ENCODE data around the gene PLXNA4. TPM values are rescaled to one million over a fixed set of nuclear protein-coding genes. Genes with fewer than 3 reads are reported as not detected.
A peak's percentile ranks its signal among the peaks of the same experiment; 100 is the strongest.

The PLXNA4 gene
- total RNA-seq, 1 donor from 2014 or later = 13.6 TPM

- no peak for DNase-seq (ENCODE audit: extremely low spot score, unreplicated experiment)
- peaks cover 24% of the 10 kb centered on the region for H3K27me3 Mint-ChIP-seq
- peak overlapping the region; percentile 24 for H3K4me3 Mint-ChIP-seq
- no peak for TF ChIP-seq CTCF (conservative IDR thresholded peaks at IDR 0.05)
- peaks cover 27% of the 10 kb centered on the region for H3K4me1 Mint-ChIP-seq (ENCODE audit: unreplicated experiment)
- H3K36me3 Mint-ChIP-seq = no peaks in the 10 kb centered on the region
- no peaks in the 10 kb centered on the region for H3K9me3 Mint-ChIP-seq
- peak overlapping the region; percentile 13 for H3K27ac Mint-ChIP-seq
Measured at GRCh38 chr7:132161976-132162375, 414.3 kb downstream of the PLXNA4 start.

GRCh38 chr7:132161533-132161915 is 414.7 kb downstream of the PLXNA4 start:
- H3K4me3 Mint-ChIP-seq = no peak overlapping the region
- H3K27ac Mint-ChIP-seq = no peak overlapping the region
- H3K27me3 Mint-ChIP-seq = peaks cover 24% of the 10 kb centered on the region
- no peaks in the 10 kb centered on the region for H3K9me3 Mint-ChIP-seq
- H3K36me3 Mint-ChIP-seq = no peaks in the 10 kb centered on the region
- TF ChIP-seq CTCF (conservative IDR thresholded peaks at IDR 0.05) = no peak
- peaks cover 27% of the 10 kb centered on the region for H3K4me1 Mint-ChIP-seq (ENCODE audit: unreplicated experiment)
- DNase-seq (ENCODE audit: extremely low spot score, unreplicated experiment) = no peak

- TF ChIP-seq CTCF (conservative IDR thresholded peaks at IDR 0.05) = no peak
- peaks cover 28% of the 10 kb centered on the region for H3K27me3 Mint-ChIP-seq
- DNase-seq (ENCODE audit: extremely low spot score, unreplicated experiment) = no peak
- H3K27ac Mint-ChIP-seq = no peak overlapping the region
- peaks cover 27% of the 10 kb centered on the region for H3K4me1 Mint-ChIP-seq (ENCODE audit: unreplicated experiment)
- no peaks in the 10 kb centered on the region for H3K9me3 Mint-ChIP-seq
- H3K4me3 Mint-ChIP-seq = peak overlapping the region; percentile 24
- no peaks in the 10 kb centered on the region for H3K36me3 Mint-ChIP-seq
Measured at GRCh38 chr7:132160611-132161532, 415.4 kb downstream of the PLXNA4 start.

- DNase-seq (ENCODE audit: extremely low spot score, unreplicated experiment) = no peak
- Mint-ChIP-seq H3K9me3 (no peaks in the 10 kb centered on the region), H3K4me3 (no peak overlapping the region), H3K36me3 (no peaks in the 10 kb centered on the region), H3K4me1 (ENCODE audit: unreplicated experiment) (peaks cover 21% of the 10 kb centered on the region), H3K27ac (no peak overlapping the region), H3K27me3 (peaks cover 31% of the 10 kb centered on the region)
- TF ChIP-seq CTCF (conservative IDR thresholded peaks at IDR 0.05) = no peak
Measured at GRCh38 chr7:132158841-132159240, 417.4 kb downstream of the PLXNA4 start.

- no peak overlapping the region for H3K4me3 Mint-ChIP-seq
Measured at GRCh38 chr7:132158166-132158565, 418.1 kb downstream of the PLXNA4 start.

More at GRCh38 chr7:132158166-132158565, 418.1 kb downstream of the PLXNA4 start:
- no peaks in the 10 kb centered on the region for H3K9me3 Mint-ChIP-seq
- no peak for TF ChIP-seq CTCF (conservative IDR thresholded peaks at IDR 0.05)
- no peak overlapping the region for H3K27ac Mint-ChIP-seq
- no peak for DNase-seq (ENCODE audit: extremely low spot score, unreplicated experiment)
- peaks cover 21% of the 10 kb centered on the region for H3K4me1 Mint-ChIP-seq (ENCODE audit: unreplicated experiment)
- peaks cover 33% of the 10 kb centered on the region for H3K27me3 Mint-ChIP-seq
- H3K36me3 Mint-ChIP-seq = no peaks in the 10 kb centered on the region

All from type B pancreatic cell (in vitro differentiated cells).